OCI-LY3 (cell line): Measurements from ENCODE around the gene UBA52.

Source experiments
- H2AFZ ChIP-seq: fragments of 200-600, 300-600 bp; shearing (Covaris generic); 2 replicates; pipeline ENCODE4 v1.6.0; 2014; ENCODE audit warnings: antibody characterized with exemption, low read depth, low read length
- H3K27ac ChIP-seq: fragments of 200-600, 300-600 bp; sonication (generic); 2 replicates; pipeline ENCODE4 v1.5.1; 2014; ENCODE audit warnings: mild to moderate bottlenecking, low read length, moderate library complexity, mixed read lengths
- H3K27me3 ChIP-seq: fragments of 200-600, 300-600 bp; sonication (generic); 2 replicates; pipeline ENCODE4 v1.6.1; 2014; ENCODE audit warnings: low read depth, low read length, mixed read lengths
- H3K36me3 ChIP-seq: fragments of 200-600, 300-600 bp; sonication (generic); replicated peaks from 2 replicates; pipeline ENCODE3; 2014; ENCODE audit warnings: low read depth, low read length, mixed read lengths
- H3K4me1 ChIP-seq: fragments of 300-600, 200-600 bp; sonication (generic); 2 replicates; pipeline ENCODE4 v1.6.1; 2014; ENCODE audit warnings: low read length, mixed read lengths
- H3K4me2 ChIP-seq: fragments of 200-600, 300-600 bp; sonication (generic); 2 replicates; pipeline ENCODE4 v1.6.1; 2014; ENCODE audit warnings: low read length, mixed read lengths
- H3K4me3 ChIP-seq: fragments of 300-600, 200-600 bp; sonication (generic); 2 replicates; pipeline ENCODE4 v1.5.1; 2014; ENCODE audit warnings: antibody characterized with exemption, mild to moderate bottlenecking, low read length, moderate library complexity
- H3K79me2 ChIP-seq: fragments of 300-600, 200-600 bp; shearing (Covaris generic); 2 replicates; pipeline ENCODE4 v1.6.1; 2014; ENCODE audit warnings: mild to moderate bottlenecking, low read length, mixed read lengths
- H3K9ac ChIP-seq: fragments of 300-600, 200-600 bp; shearing (Covaris generic); 2 replicates; pipeline ENCODE4 v1.6.0; 2014; ENCODE audit warnings: mild to moderate bottlenecking, low read length, moderate library complexity
- H3K9me3 ChIP-seq: fragments of 200-600, 300-600 bp; shearing (Covaris generic); 2 replicates; pipeline ENCODE4 v1.6.1; 2014; ENCODE audit warnings: low read length, mixed read lengths; ENCODE audit not compliant: insufficient read depth
- H4K20me1 ChIP-seq: fragments of 200-600, 300-600 bp; sonication (generic); 2 replicates; pipeline ENCODE4 v1.6.1; 2016; ENCODE audit warnings: low read length, mixed read lengths; ENCODE audit not compliant: insufficient read depth
- EZH2phosphoT487 ChIP-seq: fragments of 200-600 bp; shearing (Covaris generic); IDR thresholded peaks from 2 replicates; pipeline ENCODE4 v1.6.1; 2018; ENCODE audit warnings: antibody characterized with exemption, mixed run types, low read depth
- TF ChIP-seq, protein P1 (sequence below): fragments of 200-600, 300-600 bp; sonication (generic); IDR thresholded peaks from 2 replicates; pipeline ENCODE4 v1.5.1; 2014; ENCODE audit warnings: antibody characterized with exemption, low read length, low read depth

UBA52 gene

DNA sequence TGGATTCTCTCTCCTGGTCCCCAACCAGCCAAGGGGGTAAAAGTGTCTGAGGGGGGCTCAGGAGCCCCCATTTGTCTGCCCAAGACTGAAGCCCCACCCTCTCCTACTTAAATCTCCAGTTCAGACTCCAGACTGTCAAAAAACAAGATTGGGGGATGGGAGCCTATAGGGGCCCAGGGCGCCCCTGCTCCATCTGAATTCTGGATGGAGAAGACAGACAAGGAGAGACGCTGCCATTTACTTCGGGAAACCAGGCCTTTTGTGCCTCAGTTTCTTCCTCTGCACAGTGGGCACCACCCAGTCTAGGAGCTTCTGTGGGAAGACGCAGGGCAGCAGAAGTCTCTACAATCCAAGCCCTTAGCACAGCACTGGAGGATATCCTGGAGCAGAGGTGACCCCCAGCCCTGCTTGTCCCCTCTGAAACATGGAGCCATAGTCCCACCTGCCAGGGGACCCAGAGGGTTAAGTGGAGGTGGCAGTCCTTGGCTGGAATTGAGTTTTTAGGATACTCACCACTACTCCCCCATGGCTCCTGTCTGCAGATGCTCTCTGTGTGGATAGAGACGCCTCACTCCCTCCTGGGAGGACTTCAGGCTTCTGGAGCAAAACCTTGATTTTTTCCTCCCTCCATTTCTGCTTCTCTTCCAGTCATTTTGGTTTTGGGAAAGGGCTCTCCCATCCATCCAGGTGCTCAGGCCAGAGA, 36.6 kb downstream of the UBA52 start:
- Histone ChIP-seq H3K4me3 (no peak overlapping the region), H3K27ac (no peak overlapping the region), H4K20me1 (no peaks in the 10 kb centered on the region), H3K79me2 (no peaks in the 10 kb centered on the region), H3K36me3 (no peaks in the 10 kb centered on the region), H3K27me3 (peaks cover 38% of the 10 kb centered on the region), H3K4me2 (no peak overlapping the region), H2AFZ (no peak overlapping the region), H3K9me3 (no peaks in the 10 kb centered on the region), H3K9ac (no peak overlapping the region), H3K4me1 (no peaks in the 10 kb centered on the region)
- TF ChIP-seq, protein P1, sequence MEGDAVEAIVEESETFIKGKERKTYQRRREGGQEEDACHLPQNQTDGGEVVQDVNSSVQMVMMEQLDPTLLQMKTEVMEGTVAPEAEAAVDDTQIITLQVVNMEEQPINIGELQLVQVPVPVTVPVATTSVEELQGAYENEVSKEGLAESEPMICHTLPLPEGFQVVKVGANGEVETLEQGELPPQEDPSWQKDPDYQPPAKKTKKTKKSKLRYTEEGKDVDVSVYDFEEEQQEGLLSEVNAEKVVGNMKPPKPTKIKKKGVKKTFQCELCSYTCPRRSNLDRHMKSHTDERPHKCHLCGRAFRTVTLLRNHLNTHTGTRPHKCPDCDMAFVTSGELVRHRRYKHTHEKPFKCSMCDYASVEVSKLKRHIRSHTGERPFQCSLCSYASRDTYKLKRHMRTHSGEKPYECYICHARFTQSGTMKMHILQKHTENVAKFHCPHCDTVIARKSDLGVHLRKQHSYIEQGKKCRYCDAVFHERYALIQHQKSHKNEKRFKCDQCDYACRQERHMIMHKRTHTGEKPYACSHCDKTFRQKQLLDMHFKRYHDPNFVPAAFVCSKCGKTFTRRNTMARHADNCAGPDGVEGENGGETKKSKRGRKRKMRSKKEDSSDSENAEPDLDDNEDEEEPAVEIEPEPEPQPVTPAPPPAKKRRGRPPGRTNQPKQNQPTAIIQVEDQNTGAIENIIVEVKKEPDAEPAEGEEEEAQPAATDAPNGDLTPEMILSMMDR: no peak
- TF ChIP-seq EZH2phosphoT487: no peak

DNA sequence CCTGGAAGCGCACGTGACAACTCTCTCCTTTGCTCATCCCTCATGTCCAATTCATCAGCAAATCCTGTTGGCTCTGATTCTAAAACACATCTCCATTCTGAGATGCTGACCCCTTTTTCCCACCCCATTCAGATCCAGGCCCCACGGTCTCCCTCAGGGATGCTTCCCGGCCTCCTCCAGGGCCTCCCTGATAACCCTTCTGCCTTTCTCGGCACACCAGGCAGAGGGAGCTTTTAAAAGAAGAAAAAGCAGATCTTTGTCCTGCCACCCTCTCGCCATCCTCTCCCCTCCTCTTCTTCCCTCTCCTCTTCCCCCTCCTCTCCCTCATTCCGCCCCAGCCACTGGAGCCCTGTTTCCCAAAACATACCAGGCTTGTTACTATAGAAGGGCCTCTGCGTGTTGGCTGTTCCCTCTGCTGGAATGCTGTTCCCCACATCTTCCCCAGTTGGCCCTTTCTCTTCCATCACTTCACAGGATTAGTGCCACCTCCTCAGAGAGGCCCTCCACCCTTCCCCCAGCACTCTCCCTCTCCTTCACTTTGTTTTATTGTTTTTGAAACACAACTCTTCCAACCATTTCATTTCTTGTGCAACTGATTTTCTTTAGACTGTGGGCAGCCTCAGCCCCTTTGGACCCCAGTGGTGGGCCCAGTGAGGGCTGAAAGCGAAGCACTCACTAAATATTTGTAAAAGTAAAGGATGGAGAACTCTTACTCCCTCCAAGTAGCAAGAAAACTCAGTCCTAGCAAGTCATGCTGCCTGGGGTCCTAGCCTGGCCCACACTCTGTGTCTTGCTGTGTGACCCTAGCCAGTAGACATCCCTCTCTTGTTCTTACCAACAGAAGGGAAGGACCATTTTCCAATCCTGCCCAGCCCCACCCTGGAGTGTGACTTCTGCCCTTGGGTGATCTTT, 37.4 kb downstream of the UBA52 start:
- Histone ChIP-seq H3K36me3 (no peaks in the 10 kb centered on the region), H4K20me1 (no peaks in the 10 kb centered on the region), H2AFZ (no peak overlapping the region), H3K4me3 (no peak overlapping the region), H3K4me2 (no peak overlapping the region), H3K79me2 (no peaks in the 10 kb centered on the region), H3K9ac (no peak overlapping the region), H3K9me3 (no peaks in the 10 kb centered on the region), H3K27me3 (peaks cover 44% of the 10 kb centered on the region), H3K27ac (no peak overlapping the region), H3K4me1 (no peaks in the 10 kb centered on the region)
- no peak for TF ChIP-seq EZH2phosphoT487
- TF ChIP-seq, protein P1: no peak

DNA sequence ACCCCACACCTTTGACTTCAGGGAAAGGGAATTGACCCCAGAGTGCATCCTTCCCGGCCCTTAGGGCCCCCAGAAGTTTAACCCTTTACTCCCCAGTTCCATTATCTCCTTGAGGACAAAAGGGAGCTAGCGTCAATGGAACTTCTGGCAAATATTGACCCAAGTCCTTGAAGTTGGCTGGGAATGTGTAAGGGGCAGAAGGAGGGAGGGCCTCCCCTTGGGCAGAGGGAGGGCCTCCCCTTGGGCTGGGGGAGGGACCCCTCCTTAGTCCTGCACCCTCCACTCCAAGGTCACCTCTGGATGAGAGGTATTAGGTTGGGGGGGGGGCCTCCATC, 38.0 kb downstream of the UBA52 start:
- Histone ChIP-seq H3K27ac (no peak overlapping the region), H4K20me1 (no peaks in the 10 kb centered on the region), H3K9ac (no peak overlapping the region)

DNA sequence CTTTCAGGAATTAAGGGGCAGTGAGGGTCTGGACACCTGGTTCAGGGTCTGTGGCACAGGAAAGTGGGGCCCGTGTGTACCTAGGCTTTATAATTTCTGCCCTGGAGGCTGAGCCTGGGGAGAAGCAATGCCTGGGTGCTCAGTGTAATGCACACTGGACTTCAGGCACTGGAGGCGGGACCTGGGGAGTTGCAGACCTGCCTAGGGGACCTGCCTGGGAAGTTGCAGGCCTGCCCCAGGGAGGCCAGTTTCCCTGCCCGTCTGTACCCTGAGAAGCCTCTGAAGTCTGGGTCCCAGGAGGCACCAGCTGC, 38.5 kb downstream of the UBA52 start:
- Histone ChIP-seq H2AFZ (no peak overlapping the region), H3K4me1 (no peaks in the 10 kb centered on the region), H4K20me1 (no peaks in the 10 kb centered on the region), H3K27me3 (peaks cover 40% of the 10 kb centered on the region), H3K36me3 (no peaks in the 10 kb centered on the region), H3K4me3 (no peak overlapping the region), H3K4me2 (no peak overlapping the region), H3K9me3 (no peaks in the 10 kb centered on the region), H3K27ac (no peak overlapping the region), H3K79me2 (no peaks in the 10 kb centered on the region), H3K9ac (no peak overlapping the region)
- TF ChIP-seq EZH2phosphoT487: no peak

More for the DNA sequence above, 38.0 kb downstream of the UBA52 start:
- Histone ChIP-seq H3K36me3 (no peaks in the 10 kb centered on the region), H2AFZ (no peak overlapping the region), H3K4me1 (no peaks in the 10 kb centered on the region), H3K4me2 (no peak overlapping the region), H3K79me2 (no peaks in the 10 kb centered on the region), H3K9me3 (no peaks in the 10 kb centered on the region), H3K4me3 (no peak overlapping the region), H3K27me3 (peaks cover 40% of the 10 kb centered on the region)
- no peak for TF ChIP-seq EZH2phosphoT487
- TF ChIP-seq, protein P1: no peak
